Left lung (tissue), 10 donors: ENCODE measurements around the gene LSM3. TPM values are rescaled to one million over a fixed set of nuclear protein-coding genes. Genes with fewer than 3 reads are reported as not detected.
"Not testable (repeated sequence)": the region's sequence is repeated elsewhere in the genome, so short reads cannot be mapped to it uniquely, and the experiment has no call there.

Experiments used
- ATAC-seq: fragments of 200-7000 bp; cut with Tn5 transposase; one replicate; pipeline ENCODE4 v1.9.1; 2020; ENCODE audit warnings: moderate library complexity
- DNase-seq, 4 donors: peaks; one replicate each; pipeline ENCODE4 v3.0.0-alpha.2; 2013 to 2020
- H3K27ac ChIP-seq, 2 donors: fragments of 200-600 bp; sonication (generic) in 1 of 2; one replicate each; pipeline versions ENCODE4 v1.5.0 to v1.8.0; 2020 to 2021
- H3K27me3 ChIP-seq, 2 donors: fragments of 200-600 bp; sonication (generic) in 1 of 2; one replicate each; pipeline versions ENCODE4 v1.5.0 to v1.8.0; 2020 to 2021
- H3K36me3 ChIP-seq, 2 donors: fragments of 200-600 bp; sonication (generic) in 1 of 2; one replicate each; pipeline versions ENCODE4 v1.5.0 to v1.8.0; 2020 to 2021
- H3K4me1 ChIP-seq, 2 donors: fragments of 200-600 bp; one replicate each; pipeline ENCODE4 v1.8.0; 2021
- H3K4me3 ChIP-seq, 2 donors: fragments of 200-600 bp; sonication (generic) in 1 of 2; one replicate each; pipeline versions ENCODE4 v1.5.0 to v1.8.0; 2020 to 2021; ENCODE audit warnings: mild to moderate bottlenecking in 1 of 2
- H3K9me3 ChIP-seq, 2 donors: fragments of 200-600 bp; sonication (generic) in 1 of 2; one replicate each; pipeline versions ENCODE4 v1.5.0 to v1.8.0; 2020 to 2021
- intact Hi-C, 2 donors: fragments of 100-400 bp; cut with DNase I; formaldehyde crosslinking; loops; one replicate each; pipeline versions ENCODE4 v1.11.2 to v1.14.2; 2022
- polyA plus RNA-seq, 6 donors: library from polyadenylated mRNA; unstranded; fragments of 120-200 nt; gene quantifications; one replicate each; pipeline ENCODE4 v1.2.1, GENCODE V29; 2013; ENCODE audit not compliant: insufficient read length in 6 of 6
- total RNA-seq, 2 donors: library from RNA; stranded (reverse); fragmentation: NEBNext Ultra II Directional; extraction: Animal tissue kit (Norgen Biotek cat#: 25700); gene quantifications; one replicate each; pipeline ENCODE4 v1.2.1, GENCODE V29; 2021
- TF ChIP-seq, protein P1 (sequence below), 2 donors: fragments of 200-600 bp; sonication (generic) in 1 of 2; IDR thresholded peaks; one replicate each; pipeline versions ENCODE4 v1.5.0 to v1.8.0; 2021; ENCODE audit warnings: antibody characterized with exemption in 2 of 2
- donor health status: DM: no; HTN: yes; CAD: no.
- donor health status: DM: no; HTN: no; CAD: no.

LSM3 gene
- total and polyA plus RNA-seq, 8 donors: 10.6 to 16.5 (median 15.2) TPM

- Histone ChIP-seq H3K27ac (no peak overlapping the region), H3K36me3 (no peaks in the 10 kb centered on the region), H3K4me3 (no peak overlapping the region), H3K27me3 (no peaks in the 10 kb centered on the region), H3K4me1 (peaks cover 16 to 24% of the 10 kb centered on the region in 2 donors), H3K9me3 (no peaks in the 10 kb centered on the region)
- no peak for DNase-seq
- intact Hi-C loops: no loop called here
- ATAC-seq: no peak
- TF ChIP-seq, protein P1, sequence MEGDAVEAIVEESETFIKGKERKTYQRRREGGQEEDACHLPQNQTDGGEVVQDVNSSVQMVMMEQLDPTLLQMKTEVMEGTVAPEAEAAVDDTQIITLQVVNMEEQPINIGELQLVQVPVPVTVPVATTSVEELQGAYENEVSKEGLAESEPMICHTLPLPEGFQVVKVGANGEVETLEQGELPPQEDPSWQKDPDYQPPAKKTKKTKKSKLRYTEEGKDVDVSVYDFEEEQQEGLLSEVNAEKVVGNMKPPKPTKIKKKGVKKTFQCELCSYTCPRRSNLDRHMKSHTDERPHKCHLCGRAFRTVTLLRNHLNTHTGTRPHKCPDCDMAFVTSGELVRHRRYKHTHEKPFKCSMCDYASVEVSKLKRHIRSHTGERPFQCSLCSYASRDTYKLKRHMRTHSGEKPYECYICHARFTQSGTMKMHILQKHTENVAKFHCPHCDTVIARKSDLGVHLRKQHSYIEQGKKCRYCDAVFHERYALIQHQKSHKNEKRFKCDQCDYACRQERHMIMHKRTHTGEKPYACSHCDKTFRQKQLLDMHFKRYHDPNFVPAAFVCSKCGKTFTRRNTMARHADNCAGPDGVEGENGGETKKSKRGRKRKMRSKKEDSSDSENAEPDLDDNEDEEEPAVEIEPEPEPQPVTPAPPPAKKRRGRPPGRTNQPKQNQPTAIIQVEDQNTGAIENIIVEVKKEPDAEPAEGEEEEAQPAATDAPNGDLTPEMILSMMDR (IDR thresholded peaks at IDR 0.05): no peak
Observed at GRCh38 chr3:14227856-14228255, 49.2 kb downstream of the LSM3 start.

GRCh38 chr3:14228681-14229470 lies 50.3 kb downstream of the LSM3 start:
- Histone ChIP-seq H3K9me3 (peaks cover 0 to 3% of the 10 kb centered on the region in 2 donors), H3K4me3 (no peak overlapping the region), H3K36me3 (no peaks in the 10 kb centered on the region), H3K27ac (no peak overlapping the region), H3K27me3 (no peaks in the 10 kb centered on the region), H3K4me1 (peaks cover 16 to 26% of the 10 kb centered on the region in 2 donors)
- intact Hi-C loops: no loop called here
- TF ChIP-seq, protein P1 (IDR thresholded peaks at IDR 0.05): no peak
- no peak for ATAC-seq
- no peak for DNase-seq

DNA sequence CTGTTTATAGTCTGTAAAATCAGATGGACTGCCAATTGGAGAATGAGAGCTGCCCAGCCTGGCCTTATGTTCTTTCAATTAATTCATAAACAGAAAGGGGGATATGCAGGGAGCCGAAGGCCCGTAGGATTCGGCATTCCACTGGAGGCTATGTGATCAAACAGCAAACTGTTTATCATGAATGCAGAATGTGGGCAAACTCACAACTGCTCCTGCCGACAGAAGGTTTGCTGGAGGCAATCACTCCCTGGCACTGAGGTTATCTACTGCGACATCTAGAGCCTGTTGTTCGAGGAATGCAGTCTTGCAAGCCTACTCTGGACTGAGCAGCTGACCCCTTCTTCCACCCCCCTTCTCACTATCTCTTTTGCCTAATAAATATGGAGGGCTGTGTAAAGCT lies 51.1 kb downstream of the LSM3 start:
- H3K4me1 ChIP-seq: peaks cover 15 to 26% of the 10 kb centered on the region in 2 donors
- ATAC-seq, intact Hi-C loops, H3K4me3 ChIP-seq, H3K36me3 ChIP-seq, H3K27ac ChIP-seq, H3K27me3 ChIP-seq, DNase-seq, H3K9me3 ChIP-seq: not testable (repeated sequence)

DNA sequence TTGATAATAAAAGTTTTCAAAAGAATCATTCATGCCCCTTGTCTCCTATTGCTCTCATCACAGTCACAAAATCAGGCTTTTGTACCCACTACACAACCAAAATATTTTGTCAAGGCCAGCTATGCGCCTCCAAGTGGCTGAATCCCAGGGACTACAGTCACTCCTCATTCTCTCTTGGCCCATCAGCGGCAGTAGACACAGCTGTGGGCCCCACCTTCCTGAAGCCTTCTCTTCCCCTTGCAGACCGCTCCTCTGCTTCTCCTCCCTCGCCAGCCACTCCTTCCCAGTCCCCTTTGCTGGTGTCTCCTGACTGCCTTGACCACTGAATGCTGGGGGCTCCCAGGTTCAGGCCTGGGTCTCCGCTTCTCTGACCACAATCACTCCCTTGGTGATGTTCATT lies 52.1 kb downstream of the LSM3 start:
- DNase-seq: no peak
- intact Hi-C loops: no loop called here
- Histone ChIP-seq H3K9me3 (peaks cover 0 to 3% of the 10 kb centered on the region in 2 donors), H3K36me3 (no peaks in the 10 kb centered on the region), H3K4me1 (peaks cover 11 to 31% of the 10 kb centered on the region in 2 donors), H3K4me3 (no peak overlapping the region), H3K27ac (no peak overlapping the region), H3K27me3 (no peaks in the 10 kb centered on the region)
- ATAC-seq: no peak
- TF ChIP-seq, protein P1 (IDR thresholded peaks at IDR 0.05): no peak

DNA sequence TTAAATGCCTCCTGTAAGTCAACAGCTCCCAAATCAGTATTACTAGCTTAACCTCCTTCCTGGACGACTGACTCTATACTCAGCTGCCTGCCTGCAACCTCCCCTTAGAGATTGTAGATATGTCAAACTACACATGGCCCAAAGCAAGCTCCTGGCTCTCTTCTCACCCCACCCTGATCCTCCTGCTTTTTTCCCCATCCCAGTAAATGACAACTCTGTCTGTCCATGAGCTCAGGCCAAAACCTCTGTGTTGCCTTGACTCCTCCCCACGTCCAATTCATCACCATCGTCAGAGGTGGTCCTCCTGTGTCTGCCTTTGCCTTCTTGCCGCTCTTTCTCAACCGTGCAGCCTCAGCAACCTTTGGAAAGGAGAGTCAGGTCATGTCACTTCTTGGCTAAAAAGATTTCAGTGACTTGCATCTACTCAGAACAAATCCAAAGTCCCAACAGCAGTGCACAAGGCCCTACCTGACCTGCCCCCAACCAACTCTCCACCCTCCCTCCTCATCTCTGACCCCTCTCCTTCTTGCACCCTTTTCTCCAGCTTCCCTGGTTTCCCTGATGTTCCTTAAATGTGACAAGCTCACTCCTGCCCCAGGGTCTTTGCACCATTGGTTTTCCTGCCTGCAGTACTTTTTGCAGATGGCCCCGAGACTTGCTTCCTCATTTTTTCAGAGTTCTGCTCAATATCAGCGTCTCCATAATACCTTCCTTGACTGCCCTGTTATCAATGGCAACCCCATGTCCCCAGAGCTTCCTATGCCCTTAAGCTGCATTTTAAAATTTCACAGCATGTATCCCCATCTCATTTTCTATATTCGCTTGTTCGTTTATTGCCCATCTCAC lies 52.8 kb downstream of the LSM3 start:
- TF ChIP-seq, protein P1 (IDR thresholded peaks at IDR 0.05): no peak
- H3K9me3 ChIP-seq: peaks cover 0 to 3% of the 10 kb centered on the region in 2 donors
- no peaks in the 10 kb centered on the region for H3K27me3 ChIP-seq
- DNase-seq (no peak), ATAC-seq (no peak)
- no peak overlapping the region for H3K27ac ChIP-seq
- H3K4me3 ChIP-seq: no peak overlapping the region
- H3K36me3 ChIP-seq: no peaks in the 10 kb centered on the region
- peaks cover 8 to 34% of the 10 kb centered on the region in 2 donors for H3K4me1 ChIP-seq
- intact Hi-C loops: no loop called here
